GM18505 (cell line): ENCODE results near the gene AGBL1.

Experiments used
- ATAC-seq: cut with Tn5 transposase; IDR thresholded peaks from one replicate; pipeline ENCODE4 v1.9.1; 2021; ENCODE audit not compliant: unreplicated experiment
- POLR2A ChIP-seq: IDR thresholded peaks from 4 replicates; pipeline ENCODE4 v1.6.1; 2011; ENCODE audit warnings: borderline replicate concordance; ENCODE audit not compliant: insufficient read depth, insufficient read length; ENCODE audit errors: extremely low read depth

The AGBL1 gene

GRCh38 chr15:86664581-86664980, 584.9 kb downstream of the AGBL1 start:
- no peak for ATAC-seq

GRCh38 chr15:86676002-86676401, 596.3 kb downstream of the AGBL1 start:
- ATAC-seq = no peak
- no peak for TF ChIP-seq POLR2A

More at GRCh38 chr15:86664581-86664980, 584.9 kb downstream of the AGBL1 start:
- TF ChIP-seq POLR2A = no peak

GRCh38 chr15:86677278-86677677, 597.6 kb downstream of the AGBL1 start:
- no peak for TF ChIP-seq POLR2A
- ATAC-seq = no peak

- no peak for ATAC-seq
- TF ChIP-seq POLR2A = no peak
Measured at GRCh38 chr15:86685263-86685662, 605.6 kb downstream of the AGBL1 start.

- no peak for TF ChIP-seq POLR2A
- ATAC-seq = no peak
Measured at GRCh38 chr15:86689006-86689405, 609.3 kb downstream of the AGBL1 start.

- ATAC-seq = no peak
- no peak for TF ChIP-seq POLR2A
Measured at GRCh38 chr15:86690566-86690965, 610.9 kb downstream of the AGBL1 start.

GRCh38 chr15:86691091-86691663, 611.5 kb downstream of the AGBL1 start:
- no peak for ATAC-seq
- no peak for TF ChIP-seq POLR2A

GRCh38 chr15:86700864-86701610, 621.4 kb downstream of the AGBL1 start:
- ATAC-seq = no peak
- TF ChIP-seq POLR2A = no peak

GRCh38 chr15:86701611-86701963, 621.9 kb downstream of the AGBL1 start:
- no peak for TF ChIP-seq POLR2A
- ATAC-seq = no peak

GRCh38 chr15:86706813-86707212, 627.1 kb downstream of the AGBL1 start:
- ATAC-seq = no peak
- no peak for TF ChIP-seq POLR2A

- no peak for TF ChIP-seq POLR2A
- no peak for ATAC-seq
Measured at GRCh38 chr15:86711476-86711875, 631.8 kb downstream of the AGBL1 start.

GRCh38 chr15:86714241-86714640, 634.6 kb downstream of the AGBL1 start:
- no peak for ATAC-seq

GRCh38 chr15:86725628-86726027, 646.0 kb downstream of the AGBL1 start:
- ATAC-seq = no peak

More at GRCh38 chr15:86714241-86714640, 634.6 kb downstream of the AGBL1 start:
- no peak for TF ChIP-seq POLR2A

More at GRCh38 chr15:86725628-86726027, 646.0 kb downstream of the AGBL1 start:
- no peak for TF ChIP-seq POLR2A
